GM23338 (cell line): ENCODE results near the gene PHLDB2.

Experiments used
- CTCF ChIP-seq, 2 experiments: fragments of 200-600 bp in 1 of 2; sonication (generic) in 1 of 2; conservative IDR thresholded peaks; 2 replicates each; pipeline versions ENCODE4 v1.5.1 to v1.6.1; 2016 to 2017; ENCODE audit warnings: antibody characterized with exemption in 2 of 2, low read depth in 2 of 2, mild to moderate bottlenecking in 2 of 2, moderate library complexity in 1 of 2
- EZH2 ChIP-seq: fragments of 200-600 bp; sonication (generic); IDR thresholded peaks from one replicate; pipeline ENCODE4 v1.8.0; 2017; ENCODE audit warnings: antibody characterized with exemption, mild to moderate bottlenecking, low read depth; ENCODE audit not compliant: unreplicated experiment
- POLR2AphosphoS5 ChIP-seq: IDR thresholded peaks from 2 replicates; pipeline ENCODE4 v1.6.1; 2016; ENCODE audit warnings: antibody characterized with exemption, low read depth

GRCh38 chr3:111928613-111929012 is 69.5 kb downstream of the PHLDB2 start:
- TF ChIP-seq CTCF (conservative IDR thresholded peaks at IDR 0.05; ENCODE audit: low read depth in 2 of 2) (no peak), POLR2AphosphoS5 (no peak), EZH2 (no peak)
